ENCODE measurements around the gene MTA3.

MTA3 gene

DNA sequence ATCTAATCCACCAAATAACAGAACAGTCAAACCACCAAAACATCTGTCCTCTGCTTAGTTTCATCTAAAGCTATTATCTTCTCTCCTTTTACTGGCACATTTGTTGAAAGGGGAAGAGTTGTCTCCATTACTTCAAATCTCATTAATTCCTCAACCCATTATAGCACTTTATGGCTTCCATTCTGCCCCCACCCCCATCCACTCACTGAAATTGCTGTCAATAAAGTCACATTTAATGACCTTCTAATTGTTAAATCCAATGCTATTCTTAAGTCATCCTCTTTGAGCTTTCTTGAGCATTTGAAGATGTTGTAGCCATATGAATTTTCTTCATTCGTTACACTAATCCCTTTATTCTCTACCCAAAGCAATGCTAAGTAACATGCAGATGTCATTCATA is 190.3 kb downstream of the MTA3 start:
- TF ChIP-seq, protein P1, sequence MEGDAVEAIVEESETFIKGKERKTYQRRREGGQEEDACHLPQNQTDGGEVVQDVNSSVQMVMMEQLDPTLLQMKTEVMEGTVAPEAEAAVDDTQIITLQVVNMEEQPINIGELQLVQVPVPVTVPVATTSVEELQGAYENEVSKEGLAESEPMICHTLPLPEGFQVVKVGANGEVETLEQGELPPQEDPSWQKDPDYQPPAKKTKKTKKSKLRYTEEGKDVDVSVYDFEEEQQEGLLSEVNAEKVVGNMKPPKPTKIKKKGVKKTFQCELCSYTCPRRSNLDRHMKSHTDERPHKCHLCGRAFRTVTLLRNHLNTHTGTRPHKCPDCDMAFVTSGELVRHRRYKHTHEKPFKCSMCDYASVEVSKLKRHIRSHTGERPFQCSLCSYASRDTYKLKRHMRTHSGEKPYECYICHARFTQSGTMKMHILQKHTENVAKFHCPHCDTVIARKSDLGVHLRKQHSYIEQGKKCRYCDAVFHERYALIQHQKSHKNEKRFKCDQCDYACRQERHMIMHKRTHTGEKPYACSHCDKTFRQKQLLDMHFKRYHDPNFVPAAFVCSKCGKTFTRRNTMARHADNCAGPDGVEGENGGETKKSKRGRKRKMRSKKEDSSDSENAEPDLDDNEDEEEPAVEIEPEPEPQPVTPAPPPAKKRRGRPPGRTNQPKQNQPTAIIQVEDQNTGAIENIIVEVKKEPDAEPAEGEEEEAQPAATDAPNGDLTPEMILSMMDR (IDR thresholded peaks at IDR 0.05) = no peak
- Mint-ChIP-seq H3K27me3 (ENCODE audit: low read depth, poor library complexity) (peaks cover 8% of the 10 kb centered on the region), H3K4me1 (peaks cover 35% of the 10 kb centered on the region)

DNA sequence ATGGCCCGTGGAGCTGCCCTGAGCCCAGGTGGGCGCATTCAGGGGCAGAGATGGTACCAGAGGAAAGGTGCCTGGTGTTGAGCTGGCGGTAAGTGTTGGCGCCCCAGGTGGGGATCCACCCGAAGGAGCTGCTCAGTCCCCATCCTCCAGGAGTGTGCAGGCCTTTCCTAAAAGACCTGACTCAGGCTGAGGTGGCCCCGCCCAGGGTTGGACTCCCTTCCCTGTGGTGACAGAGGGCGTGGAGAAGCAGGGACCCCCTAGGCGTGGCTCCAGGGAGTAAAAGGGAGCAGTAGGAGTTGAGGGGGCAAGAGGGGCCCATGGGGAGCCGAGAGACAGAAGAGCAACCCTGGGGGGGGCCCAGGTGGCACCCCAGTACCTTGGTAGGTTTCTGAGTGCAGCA is 193.1 kb downstream of the MTA3 start:
- no peak overlapping the region for H3K27ac Mint-ChIP-seq
- H3K27me3 Mint-ChIP-seq (ENCODE audit: low read depth, poor library complexity) = peaks cover 6% of the 10 kb centered on the region
- peaks cover 12% of the 10 kb centered on the region for H3K36me3 Mint-ChIP-seq (ENCODE audit: low read depth)
- H3K4me3 Mint-ChIP-seq = no peak overlapping the region
- peaks cover 9% of the 10 kb centered on the region for H3K4me1 Mint-ChIP-seq
- no peaks in the 10 kb centered on the region for H3K9me3 Mint-ChIP-seq
- DNase-seq = no peak
- TF ChIP-seq, protein P1 (IDR thresholded peaks at IDR 0.05) = no peak

More for the DNA sequence above, 190.3 kb downstream of the MTA3 start:
- Mint-ChIP-seq H3K27ac (no peak overlapping the region), H3K36me3 (ENCODE audit: low read depth) (peaks cover 12% of the 10 kb centered on the region), H3K4me3 (no peak overlapping the region), H3K9me3 (no peaks in the 10 kb centered on the region)
- no peak for DNase-seq

- no peak overlapping the region for H3K4me3 Mint-ChIP-seq
- TF ChIP-seq, protein P1 (IDR thresholded peaks at IDR 0.05) = no peak
- no peaks in the 10 kb centered on the region for H3K9me3 Mint-ChIP-seq
- peaks cover 10% of the 10 kb centered on the region for H3K27me3 Mint-ChIP-seq (ENCODE audit: low read depth, poor library complexity)
- H3K27ac Mint-ChIP-seq = no peak overlapping the region
- peaks cover 4% of the 10 kb centered on the region for H3K4me1 Mint-ChIP-seq
- DNase-seq = no peak
- peaks cover 12% of the 10 kb centered on the region for H3K36me3 Mint-ChIP-seq (ENCODE audit: low read depth)
These were observed 193.7 kb downstream of the MTA3 start for GRCh38 chr2:42762155-42762554.

GRCh38 chr2:42762823-42763804 is 194.7 kb downstream of the MTA3 start:
- H3K4me3 Mint-ChIP-seq = no peak overlapping the region

GRCh38 chr2:42764096-42764495 is 195.7 kb downstream of the MTA3 start, which contains the start of gene OXER1:
TSS of gene OXER1 (minus strand) at chr2:42764135. CDS start at chr2:42764062, 73 bp downstream.
- Mint-ChIP-seq H3K27me3 (ENCODE audit: low read depth, poor library complexity) (peaks cover 13% of the 10 kb centered on the region), H3K4me3 (no peak within 1 kb of the TSS), H3K36me3 (ENCODE audit: low read depth) (peaks cover 12% of the 10 kb centered on the region), H3K27ac (peak within 1 kb of the TSS; percentile 75), H3K4me1 (peaks cover 6% of the 10 kb centered on the region), H3K9me3 (no peaks in the 10 kb centered on the region)
- TF ChIP-seq, protein P1 (IDR thresholded peaks at IDR 0.05) = no peak
- DNase-seq = no peak

More at GRCh38 chr2:42762823-42763804, 194.7 kb downstream of the MTA3 start:
- TF ChIP-seq, protein P1 (IDR thresholded peaks at IDR 0.05) = no peak
- Mint-ChIP-seq H3K27ac (peak overlapping the region; percentile 75), H3K9me3 (no peaks in the 10 kb centered on the region), H3K4me1 (no peaks in the 10 kb centered on the region), H3K36me3 (ENCODE audit: low read depth) (peaks cover 12% of the 10 kb centered on the region), H3K27me3 (ENCODE audit: low read depth, poor library complexity) (peaks cover 13% of the 10 kb centered on the region)
- DNase-seq = no peak

All from nephron progenitor cell (in vitro differentiated cells).